GM18951 (cell line): Measurements from ENCODE around the gene MYBPC2.
"Not testable (repeated sequence)": the region's sequence is repeated elsewhere in the genome, so short reads cannot be mapped to it uniquely, and the experiment has no call there.

Source experiments
- POLR2A ChIP-seq: IDR thresholded peaks from 4 replicates; pipeline ENCODE4 v1.6.1; 2011; ENCODE audit warnings: mild to moderate bottlenecking; ENCODE audit not compliant: insufficient read length, insufficient read depth; ENCODE audit errors: extremely low read depth
- in situ Hi-C: fragments of 300-500 bp; cut with MboI; formaldehyde crosslinking; loops from one replicate; pipeline ENCODE4 v1.12.0; 2022; ENCODE audit warnings: low sequenced_read_pairs, mixed read lengths, inconsistent platforms; ENCODE audit not compliant: unreplicated experiment

The MYBPC2 gene

DNA sequence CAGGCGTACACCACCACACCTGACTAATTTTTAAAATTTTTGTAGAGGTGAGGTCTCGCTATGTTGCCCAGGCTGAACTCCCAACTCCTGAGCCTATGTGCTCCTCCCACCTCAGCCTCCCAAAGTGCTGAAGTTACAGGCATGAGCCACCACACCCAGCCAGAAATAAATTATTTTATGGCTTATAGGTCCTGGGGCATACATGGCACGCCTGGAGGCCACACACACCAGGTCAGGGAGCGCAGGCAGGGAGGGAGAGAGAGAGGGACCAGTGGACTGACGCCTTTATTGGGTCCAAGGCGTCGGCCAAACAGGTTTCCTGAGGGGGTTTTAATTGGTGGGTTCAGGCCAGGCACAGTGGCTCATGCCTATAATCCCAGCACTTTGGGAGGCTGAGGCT lies 7.1 kb upstream of the MYBPC2 start:
- in situ Hi-C loops = no loop called here
- no peak for TF ChIP-seq POLR2A

DNA sequence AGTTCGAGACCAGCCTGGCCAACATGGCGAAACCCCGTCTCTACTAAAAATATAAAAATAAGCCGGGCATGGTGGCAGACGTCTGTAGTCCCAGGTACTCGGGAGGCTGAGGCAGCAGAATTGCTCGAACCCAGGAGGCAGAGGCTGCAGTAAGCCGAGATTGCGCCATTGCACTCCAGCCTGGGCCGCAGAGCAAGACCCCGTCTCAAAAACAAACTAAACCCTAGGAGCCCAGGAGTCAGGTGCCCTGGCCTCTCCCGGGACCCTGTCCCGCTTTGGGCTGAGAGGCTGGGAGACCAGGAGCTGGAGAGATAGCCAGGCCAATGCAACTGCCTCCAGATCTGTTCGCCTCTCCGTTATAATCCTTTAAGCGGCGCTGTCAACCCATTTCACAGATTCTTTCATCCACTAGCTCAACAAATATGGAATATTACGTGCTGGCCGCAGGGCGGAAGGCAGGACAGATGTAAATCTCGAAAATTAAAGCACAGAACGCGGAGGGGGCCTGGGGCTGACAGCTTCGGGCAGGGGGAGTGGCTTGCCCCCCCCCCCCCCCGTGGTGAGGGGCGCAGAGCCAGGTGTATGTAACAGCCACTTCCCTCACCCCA lies 5.3 kb upstream of the MYBPC2 start:
- in situ Hi-C loops = no loop called here
- TF ChIP-seq POLR2A = no peak

DNA sequence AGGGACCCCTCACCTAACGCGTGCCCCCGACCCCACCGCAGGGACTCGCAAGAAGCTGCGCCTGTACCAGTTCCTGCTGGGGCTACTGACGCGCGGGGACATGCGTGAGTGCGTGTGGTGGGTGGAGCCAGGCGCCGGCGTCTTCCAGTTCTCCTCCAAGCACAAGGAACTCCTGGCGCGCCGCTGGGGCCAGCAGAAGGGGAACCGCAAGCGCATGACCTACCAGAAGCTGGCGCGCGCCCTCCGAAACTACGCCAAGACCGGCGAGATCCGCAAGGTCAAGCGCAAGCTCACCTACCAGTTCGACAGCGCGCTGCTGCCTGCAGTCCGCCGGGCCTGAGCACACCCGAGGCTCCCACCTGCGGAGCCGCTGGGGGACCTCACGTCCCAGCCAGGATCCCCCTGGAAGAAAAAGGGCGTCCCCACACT lies 4.7 kb upstream of the MYBPC2 start:
- in situ Hi-C loops = no loop called here
- TF ChIP-seq POLR2A = no peak

DNA sequence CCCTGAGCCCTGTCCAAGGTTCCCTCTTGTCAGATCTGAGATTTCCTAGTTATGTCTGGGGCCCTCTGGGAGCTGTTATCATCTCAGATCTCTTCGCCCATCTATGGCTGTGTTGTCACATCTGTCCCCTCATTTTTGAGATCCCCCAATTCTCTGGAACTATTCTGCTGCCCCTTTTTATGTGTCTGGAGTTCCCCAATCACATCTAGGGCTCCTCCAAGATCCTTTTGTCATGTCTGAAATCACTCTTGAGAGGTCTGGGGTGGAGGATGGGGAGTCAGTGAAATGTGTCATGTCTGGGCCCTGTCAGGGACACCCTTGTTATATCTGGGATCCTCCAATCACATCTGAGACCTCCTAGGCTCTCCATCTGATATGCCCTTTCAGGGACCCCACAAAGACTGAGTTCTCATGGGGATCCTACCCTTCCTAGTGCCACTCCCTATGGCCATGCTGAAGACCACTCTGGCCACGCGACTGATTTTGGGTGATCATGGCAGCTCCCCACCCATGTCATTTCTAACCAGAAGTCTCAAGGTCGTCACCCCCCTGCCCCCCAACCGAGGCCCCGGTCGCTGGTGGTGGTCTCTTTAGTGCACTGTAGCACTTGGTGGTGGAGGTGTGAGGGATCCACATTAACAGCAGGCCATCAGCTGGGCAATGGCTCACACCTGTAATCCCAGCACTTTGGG lies 3.8 kb upstream of the MYBPC2 start:
- TF ChIP-seq POLR2A = no peak
- in situ Hi-C loops = no loop called here

DNA sequence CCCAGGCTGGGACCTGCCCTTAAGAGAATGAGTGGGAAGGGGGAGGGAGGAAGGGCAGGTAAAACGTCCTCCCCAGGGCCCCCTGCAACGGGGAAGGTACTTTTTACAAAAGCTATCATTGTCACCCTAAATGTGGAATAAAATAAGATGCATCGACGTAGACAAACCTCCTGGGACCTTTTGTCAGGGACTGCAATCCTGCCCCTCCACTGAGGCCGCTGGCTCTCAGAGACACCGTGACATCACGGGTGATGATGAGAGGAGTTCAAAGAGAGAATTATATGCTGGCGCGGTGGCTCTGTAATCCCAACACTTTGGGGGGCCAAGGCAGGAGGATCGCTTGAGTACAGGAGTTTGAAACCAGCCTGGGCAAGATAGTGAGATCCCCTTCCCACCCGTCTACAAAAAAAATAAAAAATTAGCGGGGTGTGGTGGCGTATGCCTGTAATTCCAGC lies 1.8 kb upstream of the MYBPC2 start:
- in situ Hi-C loops = no loop called here
- TF ChIP-seq POLR2A = no peak

DNA sequence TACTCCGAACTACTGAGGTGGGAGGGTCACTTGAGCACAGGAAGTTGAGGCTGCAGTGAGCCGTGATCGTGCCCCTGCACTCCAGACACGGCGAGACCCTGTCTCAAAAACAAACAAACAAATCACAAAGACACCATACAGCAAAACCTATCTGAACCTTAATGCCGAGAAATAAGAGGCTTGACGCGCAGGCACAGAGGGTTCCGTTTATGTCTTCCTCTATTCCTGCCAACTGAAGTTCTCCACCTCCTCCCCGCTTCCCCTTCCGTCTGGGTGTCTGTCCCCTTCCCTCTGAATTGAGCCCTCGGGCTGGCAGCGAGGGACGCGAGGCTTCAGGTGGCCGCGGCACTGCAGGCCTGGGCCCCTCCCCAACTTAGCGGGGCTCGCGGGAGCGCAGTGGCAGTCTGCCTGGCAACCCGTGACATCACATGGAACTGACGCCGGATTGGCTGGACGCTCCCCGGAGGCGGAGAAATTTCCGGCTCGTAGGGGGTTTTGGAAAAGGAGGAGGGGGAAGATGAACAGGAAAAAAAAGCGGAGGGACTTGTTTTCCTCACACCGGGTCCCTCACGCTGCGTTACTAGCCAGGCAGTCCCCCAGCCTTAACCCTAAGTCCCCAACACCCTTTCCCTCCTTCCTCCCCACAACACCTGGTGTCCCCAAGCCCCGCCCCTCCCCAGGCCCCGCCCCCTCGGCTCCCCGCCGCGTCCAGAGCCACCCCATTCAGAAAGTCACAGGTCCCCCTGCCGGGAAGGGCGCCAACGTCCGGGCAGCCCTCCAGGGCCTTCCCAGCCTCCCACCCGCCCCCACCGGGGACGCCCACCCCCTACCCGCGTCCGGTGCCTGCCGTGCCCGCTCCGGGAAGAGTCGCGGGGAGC lies 1.1 kb upstream of the MYBPC2 start:
- in situ Hi-C loops = no loop called here
- TF ChIP-seq POLR2A = peak; percentile 52

DNA sequence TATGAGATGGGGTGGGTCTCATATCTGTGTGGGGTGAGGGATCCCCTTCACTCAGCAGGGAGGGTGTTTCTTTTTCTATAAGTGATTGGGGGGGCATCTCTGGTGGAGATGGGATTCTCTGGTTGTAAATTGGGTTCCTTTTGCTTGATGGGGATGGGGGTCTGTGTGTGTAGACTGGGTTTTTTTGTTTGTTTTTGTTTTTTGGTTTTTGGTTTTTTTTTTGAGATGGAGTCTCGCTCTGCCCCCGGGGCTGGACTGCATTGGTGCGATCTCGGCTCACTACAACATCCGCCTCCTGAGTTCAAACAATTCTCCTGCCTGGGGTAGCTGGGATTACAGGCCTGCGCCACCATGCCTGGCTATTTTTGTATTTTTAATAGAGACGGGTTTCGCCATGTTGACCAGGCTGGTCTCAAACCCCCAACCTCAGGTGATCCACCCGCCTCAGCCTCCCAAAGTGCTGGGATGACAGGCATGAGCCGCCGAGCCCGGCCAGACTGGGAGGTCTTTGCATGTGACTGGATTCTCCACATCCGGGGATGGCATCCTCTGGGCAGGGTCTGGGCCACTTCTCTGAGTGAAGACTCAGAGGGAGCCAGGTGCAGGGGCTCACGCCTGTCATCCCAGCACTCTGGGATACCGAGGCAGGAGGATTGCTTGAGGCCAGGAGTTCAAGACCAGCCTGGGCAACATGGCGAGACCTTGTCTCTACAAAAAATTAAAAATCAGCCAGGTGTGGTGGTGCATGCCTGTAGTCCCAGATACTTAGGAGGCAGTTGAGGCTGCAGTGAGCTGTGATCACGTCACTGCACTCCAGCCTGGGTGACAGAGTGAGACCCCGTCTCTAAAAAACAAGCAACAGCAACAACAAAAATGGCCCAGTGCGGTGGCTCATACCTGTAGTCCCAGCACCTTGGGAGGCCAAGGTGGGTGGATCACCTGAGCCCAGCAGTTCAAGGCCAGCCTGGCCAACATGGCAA lies 799 bp downstream of the MYBPC2 start:
- in situ Hi-C loops = no loop called here

DNA sequence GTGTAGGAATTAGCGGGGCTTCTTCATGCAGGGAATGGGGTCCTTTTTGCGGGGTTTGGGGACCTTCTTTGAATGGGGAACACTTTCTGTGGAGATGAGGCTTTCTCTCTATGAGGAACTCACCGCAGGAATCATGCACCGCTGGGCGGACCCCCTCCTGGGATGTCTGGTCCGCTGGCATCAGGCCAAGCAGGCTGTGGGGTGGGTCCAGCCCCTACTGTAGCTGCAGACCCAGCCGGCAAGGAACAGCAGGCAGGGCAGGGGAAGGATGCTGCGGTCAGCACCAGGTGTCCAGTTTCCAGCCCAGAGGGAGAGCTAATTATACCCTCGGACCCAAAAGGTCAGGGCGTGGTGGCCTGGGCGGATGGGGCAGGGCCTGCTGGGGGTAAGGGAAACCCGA lies 1.8 kb downstream of the MYBPC2 start:
- no peak for TF ChIP-seq POLR2A
- in situ Hi-C loops = no loop called here

More for the DNA sequence above, 799 bp downstream of the MYBPC2 start:
- no peak for TF ChIP-seq POLR2A

DNA sequence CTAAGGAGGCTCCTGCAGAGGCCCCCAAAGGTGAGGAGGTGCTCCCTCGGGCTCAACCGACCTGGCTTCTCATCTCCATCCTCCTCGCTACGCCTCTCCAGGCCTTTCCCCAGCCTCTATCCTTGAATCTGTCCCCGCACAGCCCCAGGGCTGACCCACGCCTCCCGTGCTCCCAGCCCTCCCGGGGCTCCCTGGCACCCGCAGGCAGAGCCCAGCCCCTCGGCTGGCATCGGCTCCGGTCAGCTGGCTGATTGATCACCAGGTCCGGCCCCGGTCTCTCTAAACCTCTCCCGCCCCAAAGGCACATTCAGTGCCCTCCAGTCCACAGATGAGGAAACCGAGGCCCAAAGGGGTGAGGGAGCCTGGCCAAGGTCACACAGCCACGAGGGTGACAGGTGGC lies 2.5 kb downstream of the MYBPC2 start:
- in situ Hi-C loops = no loop called here
- no peak for TF ChIP-seq POLR2A

DNA sequence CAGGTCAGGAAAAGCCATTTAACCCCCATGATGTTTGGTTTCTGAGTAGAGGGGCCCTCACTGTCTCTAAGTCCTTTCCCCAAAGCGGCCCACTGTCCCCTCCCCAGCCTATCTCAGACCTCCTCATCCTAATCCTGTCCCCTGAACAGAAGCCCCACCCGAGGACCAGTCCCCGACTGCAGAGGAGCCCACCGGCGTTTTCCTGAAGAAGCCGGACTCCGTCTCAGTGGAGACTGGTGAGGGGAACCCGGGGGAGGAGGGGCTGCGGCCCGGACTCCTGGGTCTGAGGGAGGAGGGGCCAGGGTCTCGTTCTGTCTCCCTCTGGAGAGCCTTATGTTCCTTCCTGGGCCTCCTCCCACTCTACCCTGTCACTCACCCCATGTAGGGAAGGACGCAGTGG lies 2.9 kb downstream of the MYBPC2 start:
- TF ChIP-seq POLR2A = no peak
- in situ Hi-C loops = no loop called here

DNA sequence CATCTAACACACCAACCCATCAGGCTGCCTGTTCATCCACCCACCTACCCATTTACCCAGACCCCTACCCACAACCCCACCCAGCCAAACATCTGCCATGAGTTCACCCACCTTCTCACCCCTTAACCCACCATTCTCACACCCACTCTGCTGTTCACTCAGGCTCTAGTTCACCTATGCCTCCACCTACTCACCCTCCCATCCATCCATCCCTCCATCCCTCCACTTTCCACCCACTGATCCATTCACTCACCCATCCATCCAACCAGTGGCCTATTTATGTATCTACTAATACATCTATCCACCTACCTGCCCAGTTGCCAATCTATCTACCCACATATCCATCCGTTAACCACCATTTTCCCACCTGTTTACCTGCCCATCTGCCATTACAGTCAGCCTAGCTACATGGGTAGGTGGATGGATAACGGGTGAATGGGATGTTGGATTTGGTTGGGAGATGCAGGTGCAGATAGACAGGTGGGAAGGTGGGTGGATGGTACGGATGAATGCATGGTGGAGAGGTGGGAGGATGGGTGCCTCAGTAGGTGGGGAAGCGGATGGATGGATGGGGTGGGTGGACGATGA lies 5.3 kb downstream of the MYBPC2 start:
- in situ Hi-C loops = no loop called here
- TF ChIP-seq POLR2A = no peak

DNA sequence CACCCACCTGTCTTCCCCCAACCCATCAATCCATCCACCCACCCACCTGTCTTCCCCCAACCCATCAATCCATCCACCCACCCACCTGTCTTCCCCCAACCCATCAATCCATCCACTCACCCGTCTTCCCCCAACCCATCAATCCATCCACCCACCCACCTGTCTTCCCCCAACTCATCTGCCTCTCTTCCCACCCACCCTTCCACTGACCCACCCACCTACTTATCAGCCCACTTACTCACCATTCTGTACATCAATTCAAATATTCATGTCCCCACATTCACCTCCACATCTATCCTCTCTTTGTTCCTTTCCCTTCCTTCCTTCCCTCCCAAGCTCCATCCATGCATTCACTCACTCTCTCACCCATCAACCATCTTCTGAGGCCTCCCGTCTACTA lies 6.4 kb downstream of the MYBPC2 start:
- in situ Hi-C loops = not testable (repeated sequence)
